Gastrocnemius medialis (tissue), 4 donors: ENCODE results near the gene HNRNPA3.
"Not testable (repeated sequence)": the region's sequence is repeated elsewhere in the genome, so short reads cannot be mapped to it uniquely, and the experiment has no call there.

Experiments used
- POLR2A ChIP-seq, 2 donors: fragments of 450-650 bp; IDR thresholded peaks; one replicate each; pipeline ENCODE4 v1.6.1; 2017; ENCODE audit warnings: antibody characterized with exemption in 2 of 2, mild to moderate bottlenecking in 2 of 2, moderate library complexity in 2 of 2
- TF ChIP-seq, protein P1 (sequence below), 5 experiments: fragments of 450-650 bp in 3 of 5; fragments of 200-600 bp in 2 of 5; sonication (generic) in 2 of 5; IDR thresholded peaks in 4 of 5; conservative IDR thresholded peaks in 1 of 5; 1 replicate in 4 of 5; 2 replicates in 1 of 5; pipeline ENCODE4 v1.5.1; 2016 to 2019; ENCODE audit warnings: antibody characterized with exemption in 5 of 5, mild to moderate bottlenecking in 3 of 5, moderate library complexity in 3 of 5

DNA sequence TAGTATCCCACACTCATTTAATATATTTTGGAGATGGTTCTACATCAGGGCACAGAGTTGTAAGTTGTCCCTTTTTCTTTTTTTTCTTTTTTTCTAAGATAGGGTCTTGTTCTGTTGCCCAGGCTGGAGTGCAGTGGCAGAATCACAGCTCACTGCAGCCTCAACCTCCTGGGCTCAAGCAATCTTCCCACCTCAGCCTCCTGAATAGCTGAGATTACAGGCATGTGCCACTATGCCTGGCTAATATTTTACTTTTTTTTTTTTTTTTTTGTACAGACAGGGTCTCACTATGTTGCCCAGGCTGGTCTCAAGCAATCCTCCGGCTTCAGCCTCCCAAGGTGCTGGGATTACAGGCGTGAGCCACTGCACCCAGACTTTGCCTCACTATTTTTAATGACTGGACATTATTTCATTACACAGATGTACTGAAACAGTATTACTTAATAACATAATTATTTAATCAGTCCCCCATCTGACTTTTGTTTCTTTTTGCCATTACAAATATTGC lies 34.0 kb downstream of the HNRNPA3 start:
- TF ChIP-seq, protein P1, sequence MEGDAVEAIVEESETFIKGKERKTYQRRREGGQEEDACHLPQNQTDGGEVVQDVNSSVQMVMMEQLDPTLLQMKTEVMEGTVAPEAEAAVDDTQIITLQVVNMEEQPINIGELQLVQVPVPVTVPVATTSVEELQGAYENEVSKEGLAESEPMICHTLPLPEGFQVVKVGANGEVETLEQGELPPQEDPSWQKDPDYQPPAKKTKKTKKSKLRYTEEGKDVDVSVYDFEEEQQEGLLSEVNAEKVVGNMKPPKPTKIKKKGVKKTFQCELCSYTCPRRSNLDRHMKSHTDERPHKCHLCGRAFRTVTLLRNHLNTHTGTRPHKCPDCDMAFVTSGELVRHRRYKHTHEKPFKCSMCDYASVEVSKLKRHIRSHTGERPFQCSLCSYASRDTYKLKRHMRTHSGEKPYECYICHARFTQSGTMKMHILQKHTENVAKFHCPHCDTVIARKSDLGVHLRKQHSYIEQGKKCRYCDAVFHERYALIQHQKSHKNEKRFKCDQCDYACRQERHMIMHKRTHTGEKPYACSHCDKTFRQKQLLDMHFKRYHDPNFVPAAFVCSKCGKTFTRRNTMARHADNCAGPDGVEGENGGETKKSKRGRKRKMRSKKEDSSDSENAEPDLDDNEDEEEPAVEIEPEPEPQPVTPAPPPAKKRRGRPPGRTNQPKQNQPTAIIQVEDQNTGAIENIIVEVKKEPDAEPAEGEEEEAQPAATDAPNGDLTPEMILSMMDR (IDR thresholded peaks at IDR 0.05 in 4 of 5, conservative IDR thresholded peaks at IDR 0.05 in 1 of 5), result not testable (repeated sequence)
- not testable (repeated sequence) for TF ChIP-seq POLR2A (IDR thresholded peaks at IDR 0.05)
